Aorta (tissue), 5 donors: ENCODE measurements around the gene SMOC1. TPM values are rescaled to one million over a fixed set of nuclear protein-coding genes. Genes with fewer than 3 reads are reported as not detected.

Source experiments
- ATAC-seq: fragments of 200-7000 bp; cut with Tn5 transposase; one replicate; pipeline ENCODE4 v1.9.1; 2022; ENCODE audit warnings: moderate library complexity; ENCODE audit not compliant: low FRiP score
- DNase-seq, 2 donors: peaks; one replicate each; pipeline ENCODE4 v3.0.0-alpha.2; 2020
- H3K27ac ChIP-seq, 2 donors: one replicate each; pipeline ENCODE4 v1.5.1; 2013; ENCODE audit warnings: low read length in 2 of 2, mild to moderate bottlenecking in 2 of 2, moderate library complexity in 2 of 2, control low read depth in 1 of 2, inconsistent platforms in 1 of 2, low read depth in 1 of 2
- H3K27me3 ChIP-seq, 2 donors: one replicate each; pipeline ENCODE4 v1.6.1; 2013; ENCODE audit warnings: control low read depth in 1 of 2, low read length in 1 of 2, mild to moderate bottlenecking in 1 of 2, moderate library complexity in 1 of 2; ENCODE audit not compliant: insufficient read depth in 2 of 2, control insufficient read depth in 1 of 2
- H3K36me3 ChIP-seq, 2 donors: one replicate each; pipeline ENCODE4 v1.6.1; 2013; ENCODE audit warnings: control low read depth in 1 of 2, low read length in 1 of 2, mild to moderate bottlenecking in 1 of 2; ENCODE audit not compliant: insufficient read depth in 2 of 2, control insufficient read depth in 1 of 2
- H3K4me1 ChIP-seq, 2 donors: one replicate each; pipeline ENCODE4 v1.6.1; 2013; ENCODE audit warnings: low read length in 2 of 2, control low read depth in 1 of 2, mild to moderate bottlenecking in 1 of 2, moderate library complexity in 1 of 2; ENCODE audit not compliant: insufficient read depth in 2 of 2, control insufficient read depth in 1 of 2
- H3K4me3 ChIP-seq, 2 donors: one replicate each; pipeline ENCODE4 v1.5.1; 2013; ENCODE audit warnings: low read length in 2 of 2, control low read depth in 1 of 2, mild to moderate bottlenecking in 1 of 2
- H3K9me3 ChIP-seq: one replicate; pipeline ENCODE4 v1.6.1; 2013; ENCODE audit warnings: mild to moderate bottlenecking, low read length; ENCODE audit not compliant: control insufficient read depth
- WGBS, 2 donors: extraction: QIAGEN DNeasy Blood & Tissue Kit; methylation state at CpG; one replicate each; pipeline ENCODE4 v1.1.7; 2013; 5-methylcytosine and 5-hydroxymethylcytosine counted together
- intact Hi-C, 2 donors: fragments of 100-400 bp; cut with DNase I; formaldehyde crosslinking; loops; one replicate each; pipeline versions ENCODE4 v1.14.2 to v1.15.0; 2022
- polyA plus RNA-seq, 2 donors: library from polyadenylated mRNA; stranded (reverse); fragments of 200-250 nt; gene quantifications; one replicate each; pipeline ENCODE4 v1.2.3, GENCODE V29; 2013
- total RNA-seq, 2 donors: library from RNA; stranded (reverse); fragmentation: NEBNext Ultra II Directional; extraction: Animal tissue kit (Norgen Biotek cat#: 25700); gene quantifications; one replicate each; pipeline ENCODE4 v1.2.1, GENCODE V29; 2021
- donor health status: healthy with polysubstance abuse.
- donor health status: Bipolar disorder and iron deficiency.
- donor health status: DM: no; HTN: no; CAD: no.
- donor health status: DM: no; HTN: no; CAD: no.
- donor health status: DM: yes; HTN: yes; CAD: no.

SMOC1 gene
- total and polyA plus RNA-seq, 4 donors: 2.3 to 5.8 (median 4.2) TPM

GRCh38 chr14:70032016-70032415 lies 152.8 kb downstream of the SMOC1 start:
- ATAC-seq: no peak
- H3K4me1 ChIP-seq: no peaks in the 10 kb centered on the region

DNA sequence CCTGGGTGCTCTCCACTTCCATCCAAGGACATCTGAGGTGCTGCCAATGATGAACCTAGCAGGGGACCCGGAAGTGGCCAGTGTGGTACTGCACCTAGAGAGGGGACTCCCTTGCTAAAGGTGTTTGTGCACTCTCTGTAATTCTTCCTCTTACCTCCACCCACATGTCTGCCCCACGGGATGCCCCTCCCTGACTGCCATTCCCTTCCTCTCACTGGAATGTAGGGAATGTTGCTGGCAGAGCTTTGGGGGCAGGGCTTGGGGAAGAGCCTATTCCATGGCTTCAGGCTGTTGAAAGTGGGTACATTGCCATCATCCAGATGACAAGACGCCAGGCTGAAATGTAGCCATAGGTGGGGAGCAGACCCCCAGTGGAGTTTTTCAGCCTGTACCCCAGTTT lies 153.2 kb downstream of the SMOC1 start:
- WGBS, 2 donors: 42 to 43% methylated on average over 3 of the region's 3 CpGs
- Histone ChIP-seq H3K27me3 (peaks cover 0 to 3% of the 10 kb centered on the region in 2 donors), H3K9me3 (no peaks in the 10 kb centered on the region), H3K27ac (no peak overlapping the region), H3K4me3 (no peak overlapping the region), H3K4me1 (no peaks in the 10 kb centered on the region), H3K36me3 (no peaks in the 10 kb centered on the region)
- intact Hi-C loops: no loop called here
- ATAC-seq (no peak), DNase-seq (no peak)

More at GRCh38 chr14:70032016-70032415, 152.8 kb downstream of the SMOC1 start:
- intact Hi-C loops: no loop called here
- H3K9me3 ChIP-seq: no peaks in the 10 kb centered on the region
- H3K36me3 ChIP-seq: no peaks in the 10 kb centered on the region
- no peak overlapping the region for H3K27ac ChIP-seq
- H3K4me3 ChIP-seq: no peak overlapping the region
- H3K27me3 ChIP-seq: peaks cover 0 to 1% of the 10 kb centered on the region in 2 donors
- 83 to 84% methylated on average over 9 of the region's 9 CpGs for WGBS, 2 donors
- no peak for DNase-seq

DNA sequence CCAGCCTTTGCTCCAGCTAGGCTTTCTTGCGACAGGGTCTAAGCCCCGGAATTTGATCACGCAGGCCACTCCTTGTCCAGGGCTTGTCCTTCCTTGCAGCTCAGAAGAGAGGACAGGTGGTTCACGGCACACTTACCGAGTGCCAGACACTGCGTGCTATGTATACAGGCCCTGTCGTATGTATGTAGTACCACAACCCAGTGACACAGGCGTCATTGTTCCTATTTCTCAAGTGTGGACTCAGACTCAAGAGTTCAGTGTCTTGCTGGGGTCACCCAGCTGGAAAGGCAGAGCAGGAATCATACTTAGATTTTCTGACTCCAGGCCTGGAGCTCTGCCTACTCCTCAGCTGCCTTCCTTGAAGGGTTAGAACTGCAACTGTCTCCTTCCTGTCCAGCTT lies 153.9 kb downstream of the SMOC1 start:
- intact Hi-C loops: no loop called here
- H3K36me3 ChIP-seq: no peaks in the 10 kb centered on the region
- H3K27ac ChIP-seq: no peak overlapping the region
- no peak overlapping the region for H3K4me3 ChIP-seq
- 89 to 90% methylated on average over 8 of the region's 8 CpGs for WGBS, 2 donors
- no peaks in the 10 kb centered on the region for H3K9me3 ChIP-seq
- ATAC-seq (no peak), DNase-seq (no peak)
- H3K4me1 ChIP-seq: no peaks in the 10 kb centered on the region
- H3K27me3 ChIP-seq: peaks cover 0 to 3% of the 10 kb centered on the region in 2 donors

DNA sequence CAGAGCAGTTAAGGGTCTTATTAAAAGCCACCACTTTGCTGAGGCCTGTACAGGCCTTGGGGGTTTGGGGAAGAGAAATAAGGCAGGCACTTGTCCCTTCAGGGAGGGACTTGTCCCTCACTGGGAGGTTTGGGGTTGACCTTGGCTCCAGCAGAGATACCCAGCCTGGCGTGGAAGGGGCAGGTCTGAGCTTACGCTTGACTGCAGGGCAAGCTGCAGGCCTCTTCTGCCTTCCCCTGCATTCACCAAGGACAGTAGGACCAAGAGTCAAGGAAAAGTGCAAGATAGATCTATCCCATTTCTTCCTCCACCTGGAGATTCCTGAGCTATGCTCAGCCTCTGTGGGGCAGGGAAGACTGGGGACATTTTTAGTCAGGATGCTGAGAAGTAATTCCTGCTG lies 154.3 kb downstream of the SMOC1 start:
- intact Hi-C loops: no loop called here
- WGBS, 2 donors: 82 to 86% methylated on average over 2 of the region's 2 CpGs
- Histone ChIP-seq H3K4me1 (no peaks in the 10 kb centered on the region), H3K36me3 (no peaks in the 10 kb centered on the region), H3K27me3 (peaks cover 0 to 3% of the 10 kb centered on the region in 2 donors), H3K4me3 (no peak overlapping the region), H3K9me3 (no peaks in the 10 kb centered on the region), H3K27ac (no peak overlapping the region)
- DNase-seq (no peak), ATAC-seq (no peak)

GRCh38 chr14:70034257-70034656 lies 155.0 kb downstream of the SMOC1 start:
- Histone ChIP-seq H3K4me3 (no peak overlapping the region), H3K4me1 (no peaks in the 10 kb centered on the region), H3K9me3 (peaks cover 2% of the 10 kb centered on the region), H3K27ac (no peak overlapping the region), H3K27me3 (peaks cover 0 to 6% of the 10 kb centered on the region in 2 donors), H3K36me3 (no peaks in the 10 kb centered on the region)
- no peak for ATAC-seq
- DNase-seq: no peak
- intact Hi-C loops: no loop called here
- 87 to 92% methylated on average over 3 of the region's 3 CpGs for WGBS, 2 donors

GRCh38 chr14:70036665-70037064 lies 157.4 kb downstream of the SMOC1 start:
- DNase-seq: no peak
- Histone ChIP-seq H3K4me3 (no peak overlapping the region), H3K27me3 (peaks cover 0 to 6% of the 10 kb centered on the region in 2 donors), H3K4me1 (no peaks in the 10 kb centered on the region), H3K27ac (no peak overlapping the region), H3K36me3 (no peaks in the 10 kb centered on the region), H3K9me3 (peaks cover 2% of the 10 kb centered on the region)
- 53 to 68% methylated on average over 1 of the region's 1 CpG for WGBS, 2 donors
- intact Hi-C loops: no loop called here
- no peak for ATAC-seq

DNA sequence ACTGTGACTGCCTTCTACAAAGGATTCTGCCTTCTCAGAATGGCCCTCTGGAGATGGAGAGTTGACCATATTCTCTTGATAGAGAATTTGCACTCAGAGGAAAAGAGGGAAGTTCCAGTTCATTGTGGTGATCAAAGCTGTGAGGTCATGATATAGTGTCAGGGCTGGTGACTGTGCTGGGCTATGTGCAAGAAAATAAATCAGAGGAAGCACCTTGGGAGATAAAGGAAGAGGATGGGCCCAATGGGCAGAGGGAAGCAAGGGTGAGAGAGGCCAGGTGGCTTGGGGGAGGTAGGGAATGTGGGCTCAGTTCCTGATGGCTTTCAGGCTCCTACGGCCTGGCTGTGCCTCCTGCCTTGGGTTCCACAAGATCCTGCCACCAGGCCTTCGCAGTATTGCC lies 163.8 kb downstream of the SMOC1 start:
- peaks cover 2% of the 10 kb centered on the region for H3K9me3 ChIP-seq
- H3K4me3 ChIP-seq: no peak overlapping the region
- no peaks in the 10 kb centered on the region for H3K36me3 ChIP-seq
- DNase-seq: no peak
- peaks cover 0 to 4% of the 10 kb centered on the region in 2 donors for H3K27me3 ChIP-seq
- no peaks in the 10 kb centered on the region for H3K4me1 ChIP-seq
- 77 to 79% methylated on average over 2 of the region's 2 CpGs for WGBS, 2 donors
- H3K27ac ChIP-seq: no peak overlapping the region
- intact Hi-C loops: no loop called here
- no peak for ATAC-seq

- no peak for ATAC-seq
- intact Hi-C loops: no loop called here
- no peaks in the 10 kb centered on the region for H3K4me1 ChIP-seq
- DNase-seq: no peak
- 65 to 69% methylated on average over 4 of the region's 4 CpGs for WGBS, 2 donors
- H3K27ac ChIP-seq: no peak overlapping the region
- H3K4me3 ChIP-seq: no peak overlapping the region
- peaks cover 3% of the 10 kb centered on the region for H3K9me3 ChIP-seq
- H3K27me3 ChIP-seq: peaks cover 0 to 1% of the 10 kb centered on the region in 2 donors
- H3K36me3 ChIP-seq: no peaks in the 10 kb centered on the region
These were observed 166.1 kb downstream of the SMOC1 start for GRCh38 chr14:70045310-70045709.

DNA sequence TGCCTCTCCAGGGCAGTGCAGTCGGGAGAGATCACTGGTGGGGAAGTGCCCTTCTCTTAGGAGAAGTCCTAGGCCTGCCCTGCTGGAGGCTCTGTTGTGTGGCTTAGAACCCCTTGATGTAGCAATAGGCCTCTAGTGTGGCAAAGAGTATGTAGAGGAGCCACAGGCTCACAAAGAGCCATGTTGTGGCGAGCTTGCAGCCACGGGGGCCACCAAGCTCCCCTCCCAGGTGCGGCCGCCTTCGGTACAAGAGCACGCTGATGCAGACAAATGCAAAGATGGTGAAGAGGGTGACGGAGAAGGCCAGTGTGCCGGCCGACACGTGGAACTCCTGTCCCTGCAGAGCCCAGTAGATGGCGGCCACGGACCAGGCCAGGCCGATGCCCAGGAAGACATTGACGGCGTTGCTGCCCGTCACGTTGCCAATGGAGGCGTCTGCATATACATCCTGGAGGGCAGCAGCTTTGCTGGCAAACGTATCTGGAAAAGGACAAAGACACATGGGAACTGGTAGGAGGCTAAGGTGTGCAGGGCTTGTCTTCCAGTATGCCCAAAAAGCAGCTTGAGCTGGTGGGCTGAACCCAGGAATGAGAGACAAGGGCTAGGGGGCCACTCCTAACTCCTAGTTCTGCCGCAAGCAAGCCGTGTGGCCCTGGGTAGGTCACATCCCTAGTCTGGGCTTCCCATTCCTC lies 166.8 kb downstream of the SMOC1 start:
- WGBS, 2 donors: 27 to 43% methylated on average over 22 of the region's 22 CpGs
- DNase-seq: peak; percentile 55 to 83
- Histone ChIP-seq H3K27ac (no peak overlapping the region), H3K9me3 (peaks cover 3% of the 10 kb centered on the region), H3K36me3 (no peaks in the 10 kb centered on the region), H3K4me3 (no peak overlapping the region), H3K4me1 (no peaks in the 10 kb centered on the region), H3K27me3 (peaks cover 0 to 1% of the 10 kb centered on the region in 2 donors)
- peak; percentile 52 for ATAC-seq
- intact Hi-C loops: no loop called here
